Effector memory CD4-positive, alpha-beta T cell (primary cell): ENCODE data around the gene SYNPO2L.
"Not testable (repeated sequence)": the region's sequence is repeated elsewhere in the genome, so short reads cannot be mapped to it uniquely, and the experiment has no call there.

Source experiments
- DNase-seq, 3 donors: peaks; one replicate each; pipeline ENCODE4 v3.0.0-alpha.2; 2020
- H3K27ac ChIP-seq: 2 replicates; pipeline ENCODE4 v1.7.0; 2013; ENCODE audit warnings: mild to moderate bottlenecking, low read length, moderate library complexity; ENCODE audit not compliant: insufficient read depth, poor library complexity, severe bottlenecking
- H3K27me3 ChIP-seq: replicated peaks from 2 replicates; pipeline ENCODE4 v1.7.0; 2013; ENCODE audit warnings: mild to moderate bottlenecking, low read length; ENCODE audit not compliant: insufficient read depth, control insufficient read depth, poor library complexity, severe bottlenecking
- H3K36me3 ChIP-seq: 2 replicates; pipeline ENCODE4 v1.7.0; 2013; ENCODE audit warnings: mild to moderate bottlenecking, low read length, moderate library complexity; ENCODE audit not compliant: control insufficient read depth, insufficient read depth
- H3K4me1 ChIP-seq: 2 replicates; pipeline ENCODE4 v1.7.0; 2013; ENCODE audit warnings: low read length, mild to moderate bottlenecking; ENCODE audit not compliant: control insufficient read depth, insufficient read depth, poor library complexity, severe bottlenecking
- H3K4me3 ChIP-seq: 2 replicates; pipeline ENCODE4 v1.7.0; 2013; ENCODE audit warnings: low read length, low read depth, mild to moderate bottlenecking; ENCODE audit not compliant: insufficient read depth, poor library complexity, severe bottlenecking
- H3K9me3 ChIP-seq: 2 replicates; pipeline ENCODE4 v1.7.0; 2013; ENCODE audit warnings: mild to moderate bottlenecking, low read length, moderate library complexity; ENCODE audit not compliant: control insufficient read depth

The SYNPO2L gene

DNA sequence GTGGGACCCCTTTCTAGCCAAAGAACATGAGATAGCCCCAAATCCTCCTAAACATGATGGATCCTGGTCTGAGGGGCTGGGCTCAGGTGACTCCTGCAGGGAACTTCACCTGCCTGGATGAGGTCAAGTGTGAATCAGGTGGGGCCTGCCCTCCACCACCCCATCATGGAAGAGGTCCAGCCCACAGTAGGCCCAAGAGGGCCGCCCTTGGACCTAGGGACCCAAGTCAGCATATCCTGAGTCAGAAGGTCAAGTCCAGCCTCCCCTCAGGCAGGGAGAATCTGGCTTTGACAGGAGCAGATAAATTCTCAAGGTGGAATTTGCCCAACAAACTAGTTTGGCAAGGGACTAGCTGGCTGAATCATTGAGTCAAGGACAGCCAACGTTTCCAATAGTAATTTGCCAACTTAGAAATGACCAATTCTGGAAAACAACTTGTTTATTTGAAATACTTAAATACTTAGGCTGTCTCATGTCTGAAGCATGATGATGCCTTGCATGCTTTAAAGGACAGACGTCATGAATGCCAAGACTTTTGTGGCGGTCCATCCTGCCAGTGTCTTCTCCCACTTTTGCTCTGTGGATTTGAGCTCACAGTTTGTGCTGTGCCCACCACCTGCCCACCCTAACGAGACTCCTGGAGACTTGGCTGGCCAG, 10.5 kb upstream of the SYNPO2L start:
- not testable (repeated sequence) for H3K27ac ChIP-seq, DNase-seq, H3K27me3 ChIP-seq, H3K4me3 ChIP-seq, H3K4me1 ChIP-seq, H3K9me3 ChIP-seq, H3K36me3 ChIP-seq

DNA sequence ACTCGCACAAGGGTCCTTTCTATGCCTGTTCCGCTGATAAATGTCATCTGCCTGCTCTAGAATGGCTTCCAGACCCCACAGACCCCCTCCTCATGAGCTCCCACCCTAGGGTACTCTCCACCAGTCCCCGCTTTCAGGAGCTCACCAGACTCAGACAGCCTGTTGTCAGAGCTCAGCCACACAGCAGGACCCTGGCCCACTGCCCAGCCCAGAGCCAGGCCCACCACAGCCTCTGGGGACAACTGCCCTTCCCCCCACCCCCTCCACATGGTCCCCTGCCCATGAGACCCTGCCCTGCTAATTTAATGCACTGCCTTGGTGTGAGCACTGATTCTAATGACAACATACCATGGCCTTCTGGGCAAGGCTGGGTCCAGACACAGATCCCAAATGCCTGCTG, 9.8 kb upstream of the SYNPO2L start:
- not testable (repeated sequence) for H3K9me3 ChIP-seq, H3K27ac ChIP-seq, H3K4me1 ChIP-seq, DNase-seq, H3K36me3 ChIP-seq, H3K4me3 ChIP-seq, H3K27me3 ChIP-seq

DNA sequence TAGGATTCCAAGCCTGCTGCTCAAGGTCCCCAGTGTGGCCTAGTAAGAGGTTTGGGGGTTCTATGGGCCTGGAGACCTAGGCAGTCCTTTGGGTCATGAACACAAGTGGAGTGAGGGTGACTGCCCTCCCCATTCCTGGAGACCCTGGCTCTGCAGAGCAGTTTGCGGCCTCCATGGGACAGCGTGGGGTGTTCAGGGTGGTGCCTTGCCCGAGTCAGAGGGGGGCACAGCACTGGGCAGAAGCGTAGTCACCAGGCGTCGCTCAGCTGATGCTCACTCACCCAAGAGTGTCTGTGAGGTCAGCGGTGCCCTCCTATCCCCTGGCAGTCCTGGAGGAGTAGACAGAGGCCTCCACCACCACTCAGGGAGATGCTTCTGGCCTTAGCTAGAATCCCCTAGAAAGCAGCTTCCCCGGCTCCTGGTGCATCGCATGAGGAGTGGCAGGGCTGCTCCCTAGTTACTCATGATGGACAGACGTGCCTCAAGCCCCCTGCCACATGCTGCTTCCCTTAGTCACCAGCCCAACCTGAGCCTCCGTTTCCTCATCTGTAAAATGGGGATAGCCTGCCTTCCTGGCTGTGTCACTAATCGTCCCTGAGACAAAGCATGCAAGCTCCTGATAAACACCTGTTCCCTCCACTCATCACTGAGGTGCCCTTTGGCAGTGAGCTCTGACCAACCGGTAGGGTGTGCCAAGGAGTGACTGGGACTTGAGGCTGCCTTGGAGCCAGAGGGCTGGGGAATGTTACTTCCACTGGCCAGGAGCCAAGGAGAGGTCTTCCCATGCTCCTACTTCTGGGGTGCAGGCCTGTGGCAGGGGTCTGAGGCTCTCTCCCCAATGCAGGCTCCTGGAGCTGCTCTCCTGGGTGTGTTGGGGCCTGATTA, 8.6 kb upstream of the SYNPO2L start:
- H3K36me3 ChIP-seq, H3K9me3 ChIP-seq, DNase-seq, H3K27ac ChIP-seq, H3K4me1 ChIP-seq, H3K27me3 ChIP-seq, H3K4me3 ChIP-seq: not testable (repeated sequence)

DNA sequence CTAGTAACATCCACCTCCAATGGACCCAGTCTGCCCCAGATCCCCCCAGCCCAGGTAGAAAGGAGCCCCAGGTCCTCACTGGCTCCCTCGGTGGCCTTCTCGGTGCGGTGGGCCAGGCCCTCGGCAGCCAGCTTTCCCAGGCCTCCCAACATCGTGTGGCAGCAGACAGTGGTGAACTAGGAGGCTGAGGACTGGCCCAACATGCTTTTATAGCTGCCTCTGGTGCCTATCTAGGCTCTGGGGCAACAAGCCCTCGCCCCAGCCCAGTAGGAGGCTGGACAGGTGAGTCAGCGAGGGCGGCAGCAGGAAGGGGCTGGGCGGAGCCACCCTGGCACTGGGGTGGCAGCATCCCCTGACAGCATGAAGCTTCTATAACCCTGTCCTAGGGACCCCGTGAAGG, 7.8 kb upstream of the SYNPO2L start:
- H3K4me3 ChIP-seq = not testable (repeated sequence)

DNA sequence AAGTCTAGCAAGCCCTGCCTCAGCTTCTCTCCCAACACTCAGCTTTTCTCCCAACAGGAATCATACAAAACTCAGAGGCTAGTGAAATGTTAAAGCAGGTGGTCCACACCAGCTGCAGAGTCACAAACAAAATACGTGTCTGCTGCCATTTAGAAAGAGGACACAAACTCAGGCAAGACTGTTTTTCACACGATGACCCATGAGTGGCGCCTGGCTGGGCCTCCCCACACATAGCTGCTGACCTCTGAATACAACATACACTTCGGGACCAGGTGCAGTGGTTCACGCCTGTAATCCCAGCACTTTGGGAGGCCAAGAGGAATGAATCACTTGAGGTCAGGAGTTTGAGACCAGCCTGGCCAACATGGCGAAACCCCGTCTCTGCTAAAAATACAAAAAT, 6.9 kb upstream of the SYNPO2L start:
- DNase-seq, H3K4me3 ChIP-seq, H3K27me3 ChIP-seq, H3K4me1 ChIP-seq, H3K27ac ChIP-seq, H3K36me3 ChIP-seq, H3K9me3 ChIP-seq: not testable (repeated sequence)

More for the DNA sequence above, 7.8 kb upstream of the SYNPO2L start:
- not testable (repeated sequence) for H3K27ac ChIP-seq, H3K27me3 ChIP-seq, H3K9me3 ChIP-seq, H3K4me1 ChIP-seq, H3K36me3 ChIP-seq, DNase-seq

DNA sequence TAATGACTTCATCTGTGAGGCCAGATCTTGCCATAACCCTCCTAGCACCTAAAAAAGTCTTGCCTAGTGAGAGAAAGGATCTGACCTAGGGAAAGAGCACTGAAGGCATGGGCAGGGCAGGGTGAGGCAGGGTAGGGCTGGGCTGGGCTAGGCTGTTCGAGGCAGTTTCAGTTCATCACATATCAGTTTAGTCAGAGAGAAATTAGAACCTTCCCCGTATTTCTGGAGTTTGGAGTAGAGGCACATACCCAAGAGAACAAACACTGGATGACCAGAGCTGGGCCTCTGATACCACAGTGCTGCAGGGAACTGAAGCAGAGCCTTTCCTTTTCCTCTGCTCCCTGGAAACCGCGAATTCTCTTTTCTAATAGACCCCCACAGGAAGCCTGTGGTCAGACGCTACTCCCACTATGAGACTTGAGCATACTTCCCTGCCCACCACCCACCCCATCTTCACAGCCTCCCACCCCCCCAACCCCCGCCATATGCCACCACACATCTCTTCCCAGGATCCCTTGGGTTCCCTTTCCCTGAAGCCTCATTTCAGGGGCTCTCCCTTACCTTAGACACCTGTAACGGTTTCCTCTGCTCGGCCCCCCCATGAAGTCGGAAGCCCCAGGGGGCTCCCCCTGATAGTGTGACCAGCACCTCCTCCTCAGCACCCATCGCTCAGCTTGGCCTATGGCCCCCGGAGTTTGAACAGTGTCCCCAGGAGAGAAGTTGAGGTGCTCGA, 406 bp downstream of the SYNPO2L start:
- no peaks in the 10 kb centered on the region for H3K36me3 ChIP-seq

DNA sequence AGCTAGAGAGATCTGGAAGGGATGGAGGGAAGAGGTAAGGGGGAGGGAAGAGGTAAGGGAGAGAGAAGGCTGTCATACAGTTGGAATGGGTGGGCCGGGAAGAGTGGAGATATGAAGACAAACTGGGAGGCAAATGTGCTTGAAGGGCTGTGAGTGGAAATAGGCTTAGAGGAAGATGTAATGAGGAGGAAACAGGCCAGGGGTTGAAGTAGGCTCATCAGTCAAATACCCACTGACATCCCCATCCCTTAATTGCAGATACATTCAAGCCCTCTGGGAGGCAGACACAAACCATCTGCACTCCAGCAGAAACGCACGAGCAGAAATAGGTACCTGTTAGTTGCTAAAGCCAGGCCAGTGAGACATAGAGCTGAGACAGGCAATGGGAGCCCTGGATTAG, 2.1 kb downstream of the SYNPO2L start:
- Histone ChIP-seq H3K4me3 (no peak overlapping the region), H3K36me3 (no peaks in the 10 kb centered on the region), H3K27me3 (no peaks in the 10 kb centered on the region), H3K9me3 (no peaks in the 10 kb centered on the region), H3K4me1 (no peaks in the 10 kb centered on the region), H3K27ac (no peak overlapping the region)
- no peak for DNase-seq

More for the DNA sequence above, 406 bp downstream of the SYNPO2L start:
- Histone ChIP-seq H3K9me3 (no peaks in the 10 kb centered on the region), H3K4me3 (no peak overlapping the region), H3K27me3 (no peaks in the 10 kb centered on the region), H3K4me1 (no peaks in the 10 kb centered on the region), H3K27ac (no peak overlapping the region)
- DNase-seq = no peak

DNA sequence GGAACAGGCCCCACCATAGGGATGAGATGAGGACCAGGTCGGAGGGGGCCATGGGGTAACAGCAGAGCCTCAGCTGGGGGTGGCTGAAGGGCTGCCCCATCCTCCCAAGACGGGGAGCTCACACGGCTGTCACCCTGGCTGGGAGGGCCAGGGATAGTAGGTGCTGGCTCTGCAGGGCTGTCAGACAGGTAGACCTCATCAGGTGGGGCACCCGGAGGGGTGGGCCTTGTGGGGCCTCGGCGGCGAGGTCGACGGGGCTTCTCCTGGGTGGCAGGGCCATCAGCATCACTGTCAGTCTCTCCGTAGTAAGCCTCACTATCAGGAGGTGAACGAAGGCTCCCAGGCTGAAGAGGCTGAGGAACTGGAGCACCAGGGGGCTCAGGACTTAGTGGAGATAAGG, 2.6 kb downstream of the SYNPO2L start:
- no peaks in the 10 kb centered on the region for H3K36me3 ChIP-seq
- no peak for DNase-seq
- no peak overlapping the region for H3K27ac ChIP-seq
- H3K4me1 ChIP-seq = no peaks in the 10 kb centered on the region
- no peaks in the 10 kb centered on the region for H3K9me3 ChIP-seq
- no peaks in the 10 kb centered on the region for H3K27me3 ChIP-seq
- no peak overlapping the region for H3K4me3 ChIP-seq

DNA sequence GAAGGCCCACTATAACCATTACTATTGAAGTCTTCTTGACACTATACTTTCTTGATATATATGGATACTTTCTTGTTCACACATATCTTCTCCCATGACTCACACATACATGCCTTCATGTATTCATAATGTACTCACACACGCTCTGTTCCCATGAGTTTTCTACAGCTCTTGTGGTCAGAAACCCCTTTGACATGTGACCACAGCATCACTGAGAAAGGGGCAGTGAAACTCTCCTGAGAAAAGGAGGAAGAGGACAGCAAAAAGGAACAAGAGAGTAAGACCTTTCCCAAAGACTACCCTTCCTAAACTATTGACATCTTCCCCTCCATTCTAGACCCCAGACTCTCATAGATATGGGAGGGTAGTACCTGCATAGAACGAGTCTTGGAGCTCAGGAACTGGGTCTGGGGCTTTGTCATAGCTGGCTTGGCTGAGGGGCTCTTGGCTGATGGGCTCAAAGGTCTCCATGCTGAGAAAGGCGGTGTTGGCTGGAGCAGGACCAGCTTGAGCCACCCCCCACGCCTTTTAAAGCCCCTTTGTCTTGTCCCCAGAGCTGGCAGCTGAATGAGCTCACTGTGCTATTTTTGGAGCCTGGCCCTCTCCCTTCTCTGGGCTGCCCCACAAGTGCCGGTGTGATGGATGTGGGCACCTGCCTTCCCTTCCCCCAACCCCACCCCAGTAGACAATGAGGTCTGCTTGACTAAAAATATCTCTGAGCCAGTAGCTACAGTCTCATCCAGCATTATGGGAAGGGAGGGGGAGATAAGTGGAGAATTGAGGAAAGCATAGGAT, 5.1 kb downstream of the SYNPO2L start:
- Histone ChIP-seq H3K9me3 (no peaks in the 10 kb centered on the region), H3K4me1 (no peaks in the 10 kb centered on the region), H3K36me3 (no peaks in the 10 kb centered on the region), H3K4me3 (no peak overlapping the region), H3K27ac (no peak overlapping the region), H3K27me3 (no peaks in the 10 kb centered on the region)
- DNase-seq = no peak
